Stimulated activated CD4-positive, alpha-beta T cell treated with anti-CD3 and anti-CD28 coated beads, TNF-alpha, amount 100 ng/mL, for 1 hour (primary cell): Measurements from ENCODE around the gene PRKCE.
"Not testable (repeated sequence)": the region's sequence is repeated elsewhere in the genome, so short reads cannot be mapped to it uniquely, and the experiment has no call there.

Source experiments
- DNase-seq, 3 donors: peaks; one replicate each; pipeline ENCODE4 v3.0.0-alpha.2; 2020; ENCODE audit warnings: low read depth in 3 of 3, low spot score in 1 of 3

The PRKCE gene

GRCh38 chr2:45883603-45884000, 232.1 kb downstream of the PRKCE start:
- DNase-seq, result no peak

- no peak for DNase-seq
Measured at GRCh38 chr2:45884126-45884525, 232.7 kb downstream of the PRKCE start.

- no peak for DNase-seq
Measured at GRCh38 chr2:45885171-45885621, 233.7 kb downstream of the PRKCE start.

GRCh38 chr2:45886171-45886663, 234.7 kb downstream of the PRKCE start:
- DNase-seq, result no peak

GRCh38 chr2:45888167-45888566, 236.7 kb downstream of the PRKCE start:
- DNase-seq, result no peak

- DNase-seq, result no peak
Measured at GRCh38 chr2:45888641-45889040, 237.2 kb downstream of the PRKCE start.

GRCh38 chr2:45889053-45889452, 237.6 kb downstream of the PRKCE start:
- DNase-seq, result no peak

GRCh38 chr2:45889620-45890370, 238.3 kb downstream of the PRKCE start:
- no peak for DNase-seq

- DNase-seq, result not testable (repeated sequence)
Measured at GRCh38 chr2:45890371-45890646, 238.8 kb downstream of the PRKCE start.

GRCh38 chr2:45890819-45891218, 239.3 kb downstream of the PRKCE start:
- no peak for DNase-seq

- DNase-seq, result no peak
Measured at GRCh38 chr2:45891719-45892424, 240.4 kb downstream of the PRKCE start.

- DNase-seq, result no peak
Measured at GRCh38 chr2:45892425-45892745, 240.9 kb downstream of the PRKCE start.

- no peak for DNase-seq
Measured at GRCh38 chr2:45892757-45893156, 241.3 kb downstream of the PRKCE start.

GRCh38 chr2:45894211-45894610, 242.7 kb downstream of the PRKCE start:
- no peak for DNase-seq

GRCh38 chr2:45895241-45895861, 243.9 kb downstream of the PRKCE start:
- no peak for DNase-seq

- DNase-seq, result no peak
Measured at GRCh38 chr2:45896311-45896710, 244.8 kb downstream of the PRKCE start.

GRCh38 chr2:45897842-45898241, 246.4 kb downstream of the PRKCE start:
- DNase-seq, result no peak

- no peak for DNase-seq
Measured at GRCh38 chr2:45898819-45899218, 247.3 kb downstream of the PRKCE start.

GRCh38 chr2:45899926-45900325, 248.5 kb downstream of the PRKCE start:
- no peak for DNase-seq

GRCh38 chr2:45901468-45902032, 250.1 kb downstream of the PRKCE start:
- DNase-seq, result no peak

GRCh38 chr2:45902380-45902779, 250.9 kb downstream of the PRKCE start:
- no peak for DNase-seq

GRCh38 chr2:45902781-45903375, 251.4 kb downstream of the PRKCE start:
- no peak for DNase-seq
